H1 (cell line): ENCODE data around the gene NOL12.

ENCODE experiments used
- BCL11A ChIP-seq, 2 experiments: IDR thresholded peaks; one replicate each; pipeline ENCODE4 v1.6.1; 2011; ENCODE audit warnings: low read depth in 2 of 2, low read length in 2 of 2, mild to moderate bottlenecking in 2 of 2
- EZH2 ChIP-seq: fragments of 200-600 bp; sonication (generic); IDR thresholded peaks from 2 replicates; pipeline ENCODE4 v1.7.1; 2012; ENCODE audit warnings: low read depth, mild to moderate bottlenecking, moderate library complexity, low read length, inconsistent platforms; ENCODE audit not compliant: severe bottlenecking
- ZNF274 ChIP-seq: IDR thresholded peaks from 2 replicates; pipeline ENCODE4 v1.7.0; 2012; ENCODE audit warnings: low read length, borderline replicate concordance; ENCODE audit errors: extremely low read depth

- no peak for TF ChIP-seq EZH2
- TF ChIP-seq BCL11A (IDR thresholded peaks at IDR 0.05; ENCODE audit: low read depth in 2 of 2, low read length in 2 of 2) = no peak
- TF ChIP-seq ZNF274 = no peak
These were observed 38.8 kb upstream of the NOL12 start for GRCh38 chr22:37647317-37647716.
